ENCODE results near the gene SCLT1. TPM values are rescaled to one million over a fixed set of nuclear protein-coding genes. Genes with fewer than 3 reads are reported as not detected.
"Not testable (repeated sequence)": the region's sequence is repeated elsewhere in the genome, so short reads cannot be mapped to it uniquely, and the experiment has no call there.

The SCLT1 gene
- total RNA-seq = 94.8 TPM

GRCh38 chr4:129093191-129093920 lies at the start of gene SCLT1:
Gene SCLT1 (minus strand): TSS chr4:129093539. CDS start chr4:129093103, 436 bp downstream.
- peak; percentile 93 for DNase-seq

- no peak for DNase-seq
These were observed 47.2 kb upstream of the SCLT1 start for GRCh38 chr4:129140521-129140920.

GRCh38 chr4:129138810-129139496 lies 45.6 kb upstream of the SCLT1 start:
- no peak for DNase-seq

- DNase-seq = no peak
These were observed 43.1 kb upstream of the SCLT1 start for GRCh38 chr4:129136433-129136832.

- no peak for DNase-seq
These were observed 38.0 kb upstream of the SCLT1 start for GRCh38 chr4:129131343-129131742.

- DNase-seq = no peak
These were observed 35.8 kb upstream of the SCLT1 start for GRCh38 chr4:129129143-129129542.

GRCh38 chr4:129126614-129127013 lies 33.3 kb upstream of the SCLT1 start:
- not testable (repeated sequence) for DNase-seq

GRCh38 chr4:129117705-129118104 lies 24.4 kb upstream of the SCLT1 start:
- no peak for DNase-seq

- no peak for DNase-seq
These were observed 20.6 kb upstream of the SCLT1 start for GRCh38 chr4:129113919-129114318.

- no peak for DNase-seq
These were observed 20.1 kb upstream of the SCLT1 start for GRCh38 chr4:129113434-129113833.

- DNase-seq = no peak
These were observed 18.6 kb upstream of the SCLT1 start for GRCh38 chr4:129111919-129112318.

GRCh38 chr4:129110931-129111330 lies 17.6 kb upstream of the SCLT1 start:
- DNase-seq = no peak

- no peak for DNase-seq
These were observed 16.9 kb upstream of the SCLT1 start for GRCh38 chr4:129109965-129110824.

- no peak for DNase-seq
These were observed 5.2 kb upstream of the SCLT1 start for GRCh38 chr4:129098531-129099001.

- peak; percentile 6 for DNase-seq
These were observed 2.6 kb upstream of the SCLT1 start, which contains the start of gene C4orf33 for GRCh38 chr4:129095811-129096454. Gene C4orf33 (plus strand): TSS chr4:129096152. CDS start chr4:129102611, 6,459 bp downstream.

GRCh38 chr4:129094347-129094746 lies 1.0 kb upstream of the SCLT1 start:
- DNase-seq = no peak

GRCh38 chr4:129092631-129093190 lies 628 bp downstream of the SCLT1 start:
- no peak for DNase-seq

GRCh38 chr4:129087516-129087915 lies 5.8 kb downstream of the SCLT1 start:
- no peak for DNase-seq

GRCh38 chr4:129085472-129085871 lies 7.9 kb downstream of the SCLT1 start:
- DNase-seq = no peak

GRCh38 chr4:129082302-129082701 lies 11.0 kb downstream of the SCLT1 start:
- no peak for DNase-seq

GRCh38 chr4:129080129-129080528 lies 13.2 kb downstream of the SCLT1 start:
- no peak for DNase-seq

- no peak for DNase-seq
These were observed 16.0 kb downstream of the SCLT1 start for GRCh38 chr4:129077326-129077725.

Data from occipital lobe (tissue), 2 donors.